GM10266 (cell line): Measurements from ENCODE around the gene MLLT6.

ENCODE experiments used
- DNase-seq: peaks from one replicate; pipeline ENCODE4 v3.0.0; 2012; ENCODE audit errors: extremely low spot score
- TF ChIP-seq, protein P1 (sequence below): IDR thresholded peaks from 2 replicates; pipeline ENCODE4 v1.5.1; 2012; ENCODE audit warnings: mild to moderate bottlenecking, low read depth; ENCODE audit not compliant: control insufficient read depth, insufficient read depth; ENCODE audit errors: missing control alignments

MLLT6 gene

DNA sequence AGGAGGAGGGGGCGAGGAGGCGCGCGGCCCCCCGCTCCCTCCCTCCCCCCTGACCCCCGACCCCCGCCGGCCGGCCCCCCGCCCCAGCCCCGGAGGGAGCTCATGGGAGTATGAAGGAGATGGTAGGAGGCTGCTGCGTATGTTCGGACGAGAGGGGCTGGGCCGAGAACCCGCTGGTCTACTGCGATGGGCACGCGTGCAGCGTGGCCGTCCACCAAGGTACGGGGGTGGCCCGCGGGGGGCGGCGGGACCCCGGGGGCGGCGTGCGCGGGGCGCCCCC lies 390 bp downstream of the MLLT6 start:
- DNase-seq = peak; percentile 74
- TF ChIP-seq, protein P1, sequence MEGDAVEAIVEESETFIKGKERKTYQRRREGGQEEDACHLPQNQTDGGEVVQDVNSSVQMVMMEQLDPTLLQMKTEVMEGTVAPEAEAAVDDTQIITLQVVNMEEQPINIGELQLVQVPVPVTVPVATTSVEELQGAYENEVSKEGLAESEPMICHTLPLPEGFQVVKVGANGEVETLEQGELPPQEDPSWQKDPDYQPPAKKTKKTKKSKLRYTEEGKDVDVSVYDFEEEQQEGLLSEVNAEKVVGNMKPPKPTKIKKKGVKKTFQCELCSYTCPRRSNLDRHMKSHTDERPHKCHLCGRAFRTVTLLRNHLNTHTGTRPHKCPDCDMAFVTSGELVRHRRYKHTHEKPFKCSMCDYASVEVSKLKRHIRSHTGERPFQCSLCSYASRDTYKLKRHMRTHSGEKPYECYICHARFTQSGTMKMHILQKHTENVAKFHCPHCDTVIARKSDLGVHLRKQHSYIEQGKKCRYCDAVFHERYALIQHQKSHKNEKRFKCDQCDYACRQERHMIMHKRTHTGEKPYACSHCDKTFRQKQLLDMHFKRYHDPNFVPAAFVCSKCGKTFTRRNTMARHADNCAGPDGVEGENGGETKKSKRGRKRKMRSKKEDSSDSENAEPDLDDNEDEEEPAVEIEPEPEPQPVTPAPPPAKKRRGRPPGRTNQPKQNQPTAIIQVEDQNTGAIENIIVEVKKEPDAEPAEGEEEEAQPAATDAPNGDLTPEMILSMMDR = no peak

DNA sequence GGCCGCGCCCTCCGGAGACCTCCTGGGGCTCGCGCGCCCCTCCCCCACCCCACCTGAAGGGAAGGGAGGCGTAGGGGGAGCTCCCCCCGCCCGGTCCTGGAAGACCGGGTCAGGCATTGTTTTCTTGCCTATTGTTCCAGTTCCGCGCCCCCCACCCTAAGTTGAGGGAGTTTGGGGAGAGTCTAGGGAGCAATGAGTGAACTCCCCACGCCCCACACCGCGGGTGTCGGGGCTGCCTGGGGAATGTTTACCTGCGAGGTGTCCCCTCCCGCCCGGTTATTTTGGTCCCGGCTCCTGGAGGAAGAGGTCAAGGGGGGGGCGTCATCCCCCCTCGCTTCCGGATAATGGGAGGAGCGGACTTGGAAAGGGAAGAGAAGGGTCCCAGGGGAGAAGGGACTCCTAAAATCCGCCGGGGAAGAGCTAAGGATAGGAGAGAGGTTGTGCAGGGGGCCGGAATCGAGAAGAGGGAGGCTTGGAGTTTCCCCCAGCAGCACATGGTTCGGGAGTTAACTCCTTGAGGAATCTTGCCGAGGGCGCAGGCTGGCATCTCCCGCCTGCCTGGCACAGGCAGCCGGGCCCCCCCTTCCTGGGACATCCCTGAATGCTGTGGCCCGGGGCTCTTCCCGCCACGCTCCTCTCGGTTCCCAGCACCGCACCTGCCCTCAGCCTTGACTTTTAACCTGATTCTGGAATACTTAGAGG lies 881 bp downstream of the MLLT6 start:
- no peak for DNase-seq

DNA sequence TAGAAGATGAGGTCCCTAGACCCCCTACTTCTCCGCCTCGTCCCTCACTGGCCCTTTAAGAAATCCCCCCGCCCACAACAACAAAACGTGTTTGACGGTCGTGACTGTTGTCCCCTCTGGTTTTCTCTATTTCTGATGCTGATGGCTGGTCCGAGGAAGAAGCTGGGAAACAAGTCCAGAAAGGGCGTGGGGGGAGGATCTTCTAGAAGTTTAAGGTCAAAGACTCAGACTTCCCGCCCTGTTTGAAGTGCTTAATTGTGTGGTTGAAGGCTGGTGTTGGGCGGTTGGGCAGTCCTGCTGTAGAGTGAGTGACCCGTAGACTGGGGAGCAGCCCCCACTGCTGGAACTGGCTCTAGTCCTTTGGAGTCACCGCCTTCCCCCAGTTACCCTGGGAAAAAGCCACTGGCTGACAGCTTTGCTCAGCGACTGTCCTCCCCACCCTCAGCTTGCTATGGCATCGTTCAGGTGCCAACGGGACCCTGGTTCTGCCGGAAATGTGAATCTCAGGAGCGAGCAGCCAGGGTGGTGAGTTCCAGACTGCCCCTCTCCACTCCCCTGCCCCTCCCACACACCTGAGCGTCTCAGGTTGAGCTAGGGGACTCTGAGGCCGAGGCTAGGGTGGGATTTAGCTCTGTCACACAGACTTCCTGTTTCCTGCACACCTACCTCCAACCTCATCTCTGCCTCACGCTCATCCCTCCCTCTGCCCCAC lies 1.6 kb downstream of the MLLT6 start:
- peak; percentile 20 for DNase-seq
- TF ChIP-seq, protein P1 = no peak

More for the DNA sequence above, 881 bp downstream of the MLLT6 start:
- TF ChIP-seq, protein P1 = no peak

DNA sequence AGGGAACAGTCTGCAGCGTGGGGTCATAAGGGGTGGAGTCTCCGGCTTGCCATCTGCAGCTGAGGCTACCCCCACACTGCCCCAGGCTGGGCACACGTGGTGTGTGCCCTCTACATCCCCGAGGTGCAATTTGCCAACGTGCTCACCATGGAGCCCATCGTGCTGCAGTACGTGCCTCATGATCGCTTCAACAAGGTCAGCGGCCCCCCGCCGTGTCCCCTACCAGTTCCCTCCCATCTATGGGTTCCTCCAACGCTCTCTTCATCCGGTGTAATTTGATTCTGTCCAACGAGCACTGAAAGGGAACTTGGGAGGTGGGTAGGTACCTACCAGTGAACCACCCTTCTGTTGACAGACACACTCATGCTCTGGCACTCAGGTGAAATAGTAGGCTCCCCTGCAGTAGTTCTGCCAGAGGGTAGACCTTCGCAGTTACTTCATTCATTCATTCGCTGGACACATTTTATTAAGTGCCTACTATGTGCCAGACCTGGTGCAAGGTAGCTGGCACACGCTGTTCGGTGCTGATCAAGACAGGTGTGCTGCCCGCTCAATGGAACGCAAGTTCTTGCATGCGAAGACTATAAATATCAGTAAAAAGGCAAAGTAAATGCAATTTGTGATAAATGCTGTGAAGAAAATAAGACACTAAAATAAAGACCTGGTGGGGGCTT lies 2.7 kb downstream of the MLLT6 start:
- DNase-seq = no peak

DNA sequence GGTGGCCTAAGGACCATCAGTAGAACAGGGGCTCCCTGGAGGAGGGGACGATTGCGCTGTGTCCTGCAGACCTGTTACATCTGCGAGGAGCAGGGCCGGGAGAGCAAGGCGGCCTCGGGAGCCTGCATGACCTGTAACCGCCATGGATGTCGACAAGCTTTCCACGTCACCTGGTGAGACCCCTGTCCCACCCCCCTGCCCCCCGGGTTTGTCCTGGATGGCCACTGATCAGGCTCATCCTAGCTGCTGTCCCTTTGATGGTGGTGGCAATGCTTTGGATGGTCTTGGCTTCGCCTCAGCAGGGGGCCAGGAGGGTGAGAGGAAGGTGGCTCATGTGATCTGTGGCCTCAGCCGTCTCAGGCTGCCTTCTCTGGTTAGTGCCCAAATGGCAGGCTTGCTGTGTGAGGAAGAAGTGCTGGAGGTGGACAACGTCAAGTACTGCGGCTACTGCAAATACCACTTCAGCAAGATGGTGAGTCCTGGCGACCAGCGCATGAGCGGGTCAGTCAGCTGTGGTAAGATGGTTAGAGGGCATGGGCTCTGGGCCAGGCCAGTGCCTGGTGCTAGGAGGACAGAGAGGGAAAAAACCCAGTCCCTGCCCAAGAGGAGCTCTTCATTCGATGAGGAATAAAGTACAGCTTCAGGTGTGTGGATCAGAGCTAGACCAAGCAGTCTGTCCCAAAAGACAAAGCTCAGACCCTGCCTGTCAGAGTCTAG lies 4.2 kb downstream of the MLLT6 start:
- TF ChIP-seq, protein P1 = no peak
- DNase-seq = no peak

More for the DNA sequence above, 2.7 kb downstream of the MLLT6 start:
- TF ChIP-seq, protein P1 = no peak

DNA sequence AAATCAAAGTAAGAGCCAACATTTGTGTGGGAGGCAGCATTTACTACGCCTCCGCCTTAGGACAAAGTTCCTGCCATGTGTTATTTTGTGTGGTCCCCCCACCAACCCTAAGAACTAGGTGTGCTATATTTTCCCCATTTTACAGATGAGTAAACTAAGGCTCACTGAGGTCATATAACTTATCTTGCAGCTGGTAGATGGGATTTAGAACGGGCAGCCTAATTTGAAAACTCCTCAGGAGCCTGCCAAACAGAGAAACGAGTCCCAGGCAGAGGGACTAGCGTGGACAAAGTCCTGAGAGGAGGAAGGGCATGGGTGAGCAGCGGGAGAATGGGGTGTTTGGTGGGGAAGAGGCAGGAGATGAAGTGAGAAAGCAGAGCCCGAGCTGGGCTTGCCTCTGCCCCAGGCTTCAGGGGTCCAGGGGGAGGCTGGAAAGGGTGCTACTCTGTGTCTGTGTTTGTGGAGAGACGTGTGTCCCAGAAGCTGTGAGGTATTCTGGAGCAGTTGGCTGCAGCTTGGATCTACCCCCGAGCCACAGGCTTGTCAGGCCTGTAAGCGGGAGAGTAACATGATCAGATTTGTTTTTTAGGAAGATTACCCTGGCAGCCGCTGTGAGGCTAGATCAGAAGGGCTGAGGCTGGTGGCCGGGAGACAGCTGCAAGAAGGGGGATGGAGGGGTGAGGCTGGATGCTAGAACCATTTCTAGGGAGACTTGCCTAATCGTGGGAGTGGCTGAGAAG lies 5.0 kb downstream of the MLLT6 start:
- TF ChIP-seq, protein P1 = no peak
- DNase-seq = no peak
